GM18508 (cell line): ENCODE measurements around the gene TNFRSF1B.

ENCODE experiments used
- ATAC-seq: cut with Tn5 transposase; IDR thresholded peaks from one replicate; pipeline ENCODE4 v1.9.1; 2021; ENCODE audit warnings: moderate number of reproducible peaks; ENCODE audit not compliant: insufficient read depth, unreplicated experiment

TNFRSF1B gene

GRCh38 chr1:12155328-12155727, 11.5 kb upstream of the TNFRSF1B start:
- ATAC-seq: no peak

GRCh38 chr1:12157366-12158231, 9.2 kb upstream of the TNFRSF1B start:
- no peak for ATAC-seq

- no peak for ATAC-seq
Observed at GRCh38 chr1:12158357-12159092, 8.3 kb upstream of the TNFRSF1B start.

GRCh38 chr1:12159816-12160215, 7.0 kb upstream of the TNFRSF1B start:
- ATAC-seq: no peak

- ATAC-seq: no peak
Observed at GRCh38 chr1:12161324-12161661, 5.5 kb upstream of the TNFRSF1B start.

- ATAC-seq: peak; percentile 54
Observed at GRCh38 chr1:12161662-12162458, 4.9 kb upstream of the TNFRSF1B start.

- no peak for ATAC-seq
Observed at GRCh38 chr1:12162459-12163137, 4.2 kb upstream of the TNFRSF1B start.

- ATAC-seq: no peak
Observed at GRCh38 chr1:12163210-12163609, 3.6 kb upstream of the TNFRSF1B start.

GRCh38 chr1:12164210-12164609, 2.6 kb upstream of the TNFRSF1B start:
- ATAC-seq: no peak

GRCh38 chr1:12165342-12165741, 1.4 kb upstream of the TNFRSF1B start:
- no peak for ATAC-seq

GRCh38 chr1:12167493-12168429, 970 bp downstream of the TNFRSF1B start:
- no peak for ATAC-seq

- no peak for ATAC-seq
Observed at GRCh38 chr1:12168451-12169160, 1.8 kb downstream of the TNFRSF1B start.

GRCh38 chr1:12169442-12170135, 2.8 kb downstream of the TNFRSF1B start:
- ATAC-seq: no peak

- ATAC-seq: no peak
Observed at GRCh38 chr1:12170263-12170671, 3.5 kb downstream of the TNFRSF1B start.

- no peak for ATAC-seq
Observed at GRCh38 chr1:12171206-12172041, 4.6 kb downstream of the TNFRSF1B start.

- no peak for ATAC-seq
Observed at GRCh38 chr1:12172042-12172851, 5.5 kb downstream of the TNFRSF1B start.
